ENCODE data around the gene CCDC200.
"Not testable (repeated sequence)": the region's sequence is repeated elsewhere in the genome, so short reads cannot be mapped to it uniquely, and the experiment has no call there.

Gene CCDC200

DNA sequence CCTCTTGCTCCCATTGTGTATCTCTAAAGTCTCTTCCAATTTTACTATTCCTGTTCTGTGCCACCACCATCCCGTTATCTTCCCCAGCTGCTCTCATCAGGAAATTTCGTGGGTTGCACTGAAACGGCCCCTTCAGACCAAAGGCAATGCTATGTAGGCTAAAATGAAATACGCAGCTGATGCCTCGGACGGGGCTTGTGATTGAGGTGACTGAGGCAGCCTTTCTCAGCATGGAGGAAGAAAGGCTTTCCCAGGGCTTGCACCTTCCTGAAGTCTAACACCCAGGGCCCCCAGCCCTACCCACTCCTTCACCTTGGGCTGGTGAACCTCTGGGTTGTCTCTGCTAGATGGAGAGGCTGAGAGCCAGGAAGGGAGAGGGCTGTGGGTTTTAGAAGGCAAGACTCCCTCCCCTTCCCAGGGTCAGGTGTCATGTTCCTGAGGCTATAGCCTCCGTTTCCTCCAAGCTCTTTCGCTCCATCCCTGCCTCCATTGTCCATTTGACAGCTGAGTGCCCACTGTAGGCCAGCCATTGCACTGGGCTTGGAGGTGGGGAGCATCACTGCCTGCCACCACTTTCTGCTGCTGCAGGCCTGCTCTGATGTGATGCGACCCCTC is 7.8 kb downstream of the CCDC200 start:
- Mint-ChIP-seq H3K9me3 (ENCODE audit: low read depth) (no peaks in the 10 kb centered on the region), H3K27me3 (no peaks in the 10 kb centered on the region), H3K4me1 (ENCODE audit: low read depth) (peaks cover 31% of the 10 kb centered on the region), H3K4me3 (no peak overlapping the region), H3K36me3 (peaks cover 7% of the 10 kb centered on the region), H3K27ac (no peak overlapping the region)

DNA sequence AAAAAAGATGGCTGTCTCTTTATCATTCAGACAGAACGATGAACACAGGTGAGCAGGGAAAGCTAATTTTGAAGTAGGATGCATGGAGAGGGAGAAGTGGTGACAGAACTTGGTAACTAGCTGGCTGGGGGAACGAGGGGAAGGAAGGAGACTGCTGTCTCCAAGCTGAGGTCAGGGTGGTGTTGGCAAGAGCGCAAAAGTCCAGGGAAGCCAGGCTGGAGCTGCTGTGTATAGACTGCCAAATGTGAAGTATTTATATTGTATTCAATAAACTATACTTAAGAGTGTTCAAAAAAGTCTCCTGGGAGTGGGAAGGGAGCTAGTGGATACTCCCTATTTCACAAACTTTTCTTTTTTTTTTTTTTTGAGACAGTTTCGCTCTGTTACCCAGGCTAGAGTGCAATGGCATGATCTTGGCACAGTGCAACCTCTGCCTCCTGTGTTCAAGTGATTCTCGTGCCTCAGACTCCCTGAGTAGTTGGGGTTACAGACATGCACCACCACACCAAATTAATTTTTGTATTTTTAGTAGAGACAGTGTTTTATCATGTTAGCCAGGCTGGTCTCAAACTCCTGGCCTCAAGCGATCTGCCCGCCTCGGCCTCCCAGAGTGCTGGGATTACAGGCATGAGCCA is 8.6 kb downstream of the CCDC200 start:
- Mint-ChIP-seq H3K36me3 (peaks cover 7% of the 10 kb centered on the region), H3K4me3 (no peak overlapping the region), H3K4me1 (ENCODE audit: low read depth) (peaks cover 32% of the 10 kb centered on the region), H3K9me3 (ENCODE audit: low read depth) (no peaks in the 10 kb centered on the region), H3K27ac (peak overlapping the region; percentile 64), H3K27me3 (no peaks in the 10 kb centered on the region)

DNA sequence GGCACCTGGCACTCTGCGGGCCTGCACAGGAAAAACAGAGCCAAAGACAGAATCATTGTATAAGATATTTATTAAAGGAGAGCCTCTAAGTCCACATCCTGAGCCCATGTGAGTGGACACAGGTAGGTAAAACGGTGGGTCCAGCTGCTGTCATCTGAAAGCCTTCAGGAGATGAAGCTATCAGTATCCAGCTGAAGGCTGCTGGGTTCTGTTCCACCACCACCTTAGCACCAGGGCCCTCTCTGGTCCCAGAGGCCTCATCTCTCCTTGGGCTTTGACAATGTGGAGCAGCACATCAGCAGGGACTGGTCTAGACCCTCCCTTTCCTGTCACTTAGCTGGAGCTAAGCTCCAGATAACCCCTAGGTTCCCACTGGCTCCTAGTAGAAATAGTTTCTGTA is 9.4 kb downstream of the CCDC200 start:
- H3K9me3 Mint-ChIP-seq (ENCODE audit: low read depth), result no peaks in the 10 kb centered on the region
- H3K27me3 Mint-ChIP-seq, result no peaks in the 10 kb centered on the region
- peaks cover 33% of the 10 kb centered on the region for H3K4me1 Mint-ChIP-seq (ENCODE audit: low read depth)
- H3K4me3 Mint-ChIP-seq, result no peak overlapping the region
- peaks cover 5% of the 10 kb centered on the region for H3K36me3 Mint-ChIP-seq
- H3K27ac Mint-ChIP-seq, result peak overlapping the region; percentile 50

DNA sequence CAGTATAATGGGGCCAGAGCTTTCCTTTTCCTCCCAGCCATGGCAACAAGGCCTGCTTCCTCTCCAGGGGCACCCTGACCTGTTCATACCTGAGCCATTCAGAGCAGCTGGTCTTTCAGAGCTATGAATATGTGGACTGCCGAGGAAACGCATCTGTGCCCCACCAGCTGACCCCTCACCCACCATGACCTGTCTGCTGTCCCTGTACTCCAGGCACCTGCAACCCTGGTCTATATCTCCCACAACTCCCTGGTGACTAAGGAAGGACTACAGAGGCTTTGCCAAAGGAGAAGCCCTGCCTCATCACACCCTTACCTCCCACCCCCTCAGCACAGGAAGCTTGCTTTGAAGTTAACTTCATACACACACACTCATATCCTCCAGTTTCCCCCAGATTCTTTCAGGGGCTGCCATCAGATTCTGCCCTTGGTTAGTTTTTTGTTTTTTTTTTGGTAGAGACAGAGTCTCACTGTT is 10.8 kb downstream of the CCDC200 start:
- H3K4me3 Mint-ChIP-seq, result peak overlapping the region; percentile 79
- no peaks in the 10 kb centered on the region for H3K9me3 Mint-ChIP-seq (ENCODE audit: low read depth)
- peaks cover 2% of the 10 kb centered on the region for H3K36me3 Mint-ChIP-seq
- peaks cover 47% of the 10 kb centered on the region for H3K4me1 Mint-ChIP-seq (ENCODE audit: low read depth)
- no peaks in the 10 kb centered on the region for H3K27me3 Mint-ChIP-seq
- H3K27ac Mint-ChIP-seq, result peak overlapping the region; percentile 83

DNA sequence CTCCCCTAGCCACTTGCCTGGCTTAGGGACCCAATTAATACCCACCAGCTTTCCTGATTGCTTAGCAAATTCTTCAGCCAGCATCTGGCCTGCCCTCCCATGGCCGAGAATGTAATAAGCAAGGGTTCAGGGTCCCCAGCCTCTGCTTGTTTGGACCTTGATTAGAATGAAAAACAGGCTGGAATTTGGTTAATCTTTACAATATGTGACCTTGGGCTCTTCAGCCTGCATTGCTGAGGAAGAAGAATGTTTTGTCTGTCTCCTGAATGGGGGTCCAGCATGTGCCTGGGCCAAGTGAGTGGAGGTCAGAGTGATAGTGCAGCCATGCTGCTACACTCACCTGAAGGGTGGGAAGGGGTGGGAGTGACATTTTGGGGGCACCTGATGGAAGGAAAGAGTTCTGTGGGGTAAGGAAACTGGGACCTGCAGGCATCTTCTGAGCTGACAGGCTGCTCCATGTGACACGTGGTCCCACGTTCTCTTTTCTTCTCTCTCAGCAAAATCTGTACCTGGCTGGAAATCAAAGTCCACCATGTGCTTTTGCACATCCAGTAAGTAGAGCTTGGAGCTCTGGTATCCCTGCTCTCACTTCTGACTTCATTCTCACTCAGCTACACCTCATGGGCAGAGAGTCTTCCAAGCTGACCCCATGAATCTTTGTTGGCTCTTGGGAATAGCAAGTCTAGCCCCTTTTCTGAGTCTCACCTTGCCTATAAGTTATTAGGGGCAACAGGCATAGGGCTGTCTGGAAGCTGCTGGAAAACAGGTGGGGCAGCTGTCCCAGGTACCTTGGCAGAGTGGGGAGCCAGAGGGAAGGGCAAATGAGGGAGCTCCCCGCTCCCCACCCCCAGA is 11.4 kb downstream of the CCDC200 start:
- peak overlapping the region; percentile 83 for H3K27ac Mint-ChIP-seq
- no peaks in the 10 kb centered on the region for H3K27me3 Mint-ChIP-seq
- peaks cover 53% of the 10 kb centered on the region for H3K4me1 Mint-ChIP-seq (ENCODE audit: low read depth)
- H3K36me3 Mint-ChIP-seq, result peaks cover 2% of the 10 kb centered on the region
- H3K9me3 Mint-ChIP-seq (ENCODE audit: low read depth), result no peaks in the 10 kb centered on the region
- H3K4me3 Mint-ChIP-seq, result no peak overlapping the region

DNA sequence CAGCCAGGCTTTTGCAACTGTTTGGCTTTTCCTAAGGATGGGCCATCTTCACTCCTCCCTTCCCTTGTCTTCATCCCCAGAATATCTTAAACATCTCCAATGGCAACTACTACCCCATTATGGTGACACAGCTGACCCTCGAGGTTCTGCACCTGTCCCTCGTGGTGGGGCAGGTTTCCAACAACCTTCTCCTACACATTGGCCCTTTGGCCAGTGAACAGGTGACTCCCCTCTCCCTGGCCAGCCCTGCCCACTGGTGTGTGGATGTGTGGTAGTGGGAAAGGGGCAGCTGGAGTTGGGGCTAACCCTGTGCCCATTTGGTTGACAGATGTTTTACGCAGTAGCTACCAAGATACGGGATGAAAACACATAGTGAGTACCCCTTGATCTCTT is 12.1 kb downstream of the CCDC200 start:
- H3K27ac Mint-ChIP-seq, result no peak overlapping the region
- no peaks in the 10 kb centered on the region for H3K27me3 Mint-ChIP-seq
- peaks cover 54% of the 10 kb centered on the region for H3K4me1 Mint-ChIP-seq (ENCODE audit: low read depth)
- H3K9me3 Mint-ChIP-seq (ENCODE audit: low read depth), result no peaks in the 10 kb centered on the region
- H3K4me3 Mint-ChIP-seq, result no peak overlapping the region
- peaks cover 2% of the 10 kb centered on the region for H3K36me3 Mint-ChIP-seq

DNA sequence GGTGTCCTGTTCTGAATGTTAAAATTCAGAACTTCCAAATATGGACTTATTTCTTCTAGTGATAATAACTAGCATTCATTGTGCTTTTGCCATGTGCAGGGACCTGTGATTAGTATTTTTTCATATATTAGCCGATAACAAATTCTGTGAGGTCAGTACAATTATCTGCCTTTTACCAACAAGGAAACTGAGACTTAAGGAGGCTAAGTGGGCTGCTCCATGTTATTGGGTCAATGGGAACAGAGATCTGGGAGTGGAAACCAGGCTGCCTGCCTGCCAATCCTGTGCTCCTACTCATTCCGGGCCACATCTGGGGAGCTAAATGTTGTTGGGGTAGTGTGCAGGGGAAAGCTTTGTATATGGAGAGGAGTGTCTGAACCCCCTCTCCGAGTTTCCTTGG is 13.1 kb downstream of the CCDC200 start:
- no peak overlapping the region for H3K27ac Mint-ChIP-seq
- H3K27me3 Mint-ChIP-seq, result no peaks in the 10 kb centered on the region
- no peaks in the 10 kb centered on the region for H3K9me3 Mint-ChIP-seq (ENCODE audit: low read depth)
- peaks cover 4% of the 10 kb centered on the region for H3K36me3 Mint-ChIP-seq
- H3K4me3 Mint-ChIP-seq, result no peak overlapping the region
- peaks cover 63% of the 10 kb centered on the region for H3K4me1 Mint-ChIP-seq (ENCODE audit: low read depth)

DNA sequence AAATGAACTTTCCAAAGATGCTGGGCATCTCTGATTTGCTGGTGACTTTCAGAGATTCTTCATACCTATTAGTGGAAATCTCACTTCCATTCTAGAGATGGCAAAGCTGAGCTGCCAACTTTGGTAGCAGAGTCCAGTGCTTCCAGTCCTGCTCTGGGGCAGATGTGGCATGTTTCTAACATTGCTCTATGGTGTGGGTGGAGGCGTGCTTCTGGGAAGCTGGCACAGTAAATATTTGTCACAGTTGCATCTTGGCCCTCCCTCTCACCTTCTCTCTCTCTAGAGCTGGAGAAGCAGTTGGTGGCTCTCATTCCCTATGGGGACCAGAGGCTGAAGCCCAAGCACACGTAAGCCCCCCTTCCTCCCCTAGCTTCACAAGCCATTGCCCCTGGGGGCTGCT is 14.9 kb downstream of the CCDC200 start:
- H3K27me3 Mint-ChIP-seq, result no peaks in the 10 kb centered on the region
- peak overlapping the region; percentile 16 for H3K27ac Mint-ChIP-seq
- H3K36me3 Mint-ChIP-seq, result peaks cover 2% of the 10 kb centered on the region
- peak overlapping the region; percentile 96 for H3K4me3 Mint-ChIP-seq
- H3K4me1 Mint-ChIP-seq (ENCODE audit: low read depth), result peaks cover 57% of the 10 kb centered on the region
- H3K9me3 Mint-ChIP-seq (ENCODE audit: low read depth), result no peaks in the 10 kb centered on the region

DNA sequence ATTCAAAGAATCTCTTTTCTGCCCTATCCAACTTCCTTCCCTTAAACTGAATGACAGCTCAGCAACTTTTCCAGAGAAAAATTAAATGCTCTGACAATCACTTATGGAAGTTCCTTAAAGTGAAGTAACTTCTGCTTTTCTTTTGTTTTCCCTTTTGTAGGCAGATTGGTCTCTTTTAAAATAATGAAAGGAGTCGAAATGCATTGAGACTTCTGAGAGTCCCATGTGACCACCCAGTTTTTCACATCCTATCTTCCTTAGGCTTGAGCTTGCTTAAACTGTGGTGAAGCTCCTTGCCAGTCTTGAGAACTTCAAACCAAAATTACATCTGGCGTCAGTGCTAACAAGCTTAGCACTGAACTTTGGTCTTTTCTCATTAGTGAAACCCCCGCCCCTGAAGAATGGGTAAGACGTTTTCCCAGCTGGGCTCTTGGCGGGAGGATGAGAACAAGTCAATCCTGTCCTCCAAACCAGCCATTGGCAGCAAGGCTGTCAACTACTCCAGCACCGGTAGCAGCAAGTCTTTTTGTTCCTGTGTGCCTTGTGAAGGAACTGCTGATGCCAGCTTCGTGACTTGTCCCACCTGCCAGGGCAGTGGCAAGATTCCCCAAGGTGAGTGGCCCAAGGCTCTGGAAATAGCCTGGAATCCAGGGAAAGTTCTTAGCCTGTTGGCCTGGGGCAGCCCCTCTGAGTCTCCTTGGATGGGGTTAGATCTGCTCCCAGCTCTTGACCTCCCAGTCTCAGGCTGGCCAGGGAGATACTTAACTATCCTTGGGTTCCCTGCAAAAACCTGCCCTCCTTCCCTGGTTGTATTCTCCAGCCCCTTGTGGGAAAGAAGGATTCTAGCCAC is 15.6 kb downstream of the CCDC200 start:
- peaks cover 50% of the 10 kb centered on the region for H3K4me1 Mint-ChIP-seq (ENCODE audit: low read depth)
- H3K27me3 Mint-ChIP-seq, result no peaks in the 10 kb centered on the region
- H3K4me3 Mint-ChIP-seq, result peak overlapping the region; percentile 96
- no peaks in the 10 kb centered on the region for H3K9me3 Mint-ChIP-seq (ENCODE audit: low read depth)
- H3K36me3 Mint-ChIP-seq, result peaks cover 2% of the 10 kb centered on the region
- peak overlapping the region; percentile 96 for H3K27ac Mint-ChIP-seq

DNA sequence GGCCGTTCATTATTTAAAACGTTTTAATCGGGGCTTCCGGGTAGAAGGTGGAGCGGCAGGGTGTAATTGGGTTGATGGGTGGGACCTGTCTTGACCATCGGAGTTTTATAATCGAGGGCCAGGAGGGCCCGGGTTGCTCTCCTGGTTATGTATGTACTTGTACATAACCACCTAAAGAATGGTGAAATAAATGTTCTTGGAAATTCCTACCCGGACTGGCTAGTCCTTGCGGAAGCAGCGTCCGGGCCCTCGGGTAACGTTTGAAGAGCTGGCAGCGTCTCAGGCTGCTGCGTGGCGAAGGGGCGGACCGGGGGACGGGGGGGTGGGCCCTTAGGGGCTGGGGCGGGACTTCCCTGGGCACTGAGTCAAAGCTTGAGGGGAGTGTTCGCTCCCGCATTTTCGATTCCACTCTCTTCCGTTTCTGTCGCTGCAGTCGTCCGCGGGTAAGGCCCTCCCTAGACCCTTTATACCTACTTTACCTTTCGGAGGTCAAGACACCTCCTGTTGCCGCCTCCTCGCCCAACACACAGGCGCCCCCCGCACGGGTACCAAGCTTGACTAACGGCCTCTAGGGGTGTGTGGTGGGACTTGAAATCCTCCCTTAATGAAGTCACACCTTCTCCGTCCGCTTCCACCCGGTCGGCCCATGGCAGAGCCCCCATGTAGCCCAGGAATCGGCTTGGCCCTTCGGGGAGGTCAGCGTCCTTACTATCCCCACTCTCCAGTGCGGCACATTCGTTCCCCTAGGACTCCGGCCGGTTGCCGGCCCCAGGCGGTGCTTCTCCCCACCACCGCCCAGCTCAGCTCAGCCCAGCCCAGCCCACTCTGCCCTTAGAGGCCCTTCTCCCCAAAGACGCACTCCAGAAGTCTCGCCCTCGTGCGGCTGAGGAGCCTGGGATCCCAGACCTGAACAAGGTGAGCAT is 16.7 kb downstream of the CCDC200 start, which contains the start of gene TMEM106A:
Gene TMEM106A (plus strand): TSS at position 396 of the 923 bp plus-strand sequence. CDS start 1,167 bp downstream, outside the sequence.
- Mint-ChIP-seq H3K36me3 (peaks cover 2% of the 10 kb centered on the region), H3K4me1 (ENCODE audit: low read depth) (peaks cover 39% of the 10 kb centered on the region), H3K27me3 (no peaks in the 10 kb centered on the region), H3K9me3 (ENCODE audit: low read depth) (no peaks in the 10 kb centered on the region), H3K27ac (peak within 1 kb of the TSS; percentile 96), H3K4me3 (peak within 1 kb of the TSS; percentile 96)

DNA sequence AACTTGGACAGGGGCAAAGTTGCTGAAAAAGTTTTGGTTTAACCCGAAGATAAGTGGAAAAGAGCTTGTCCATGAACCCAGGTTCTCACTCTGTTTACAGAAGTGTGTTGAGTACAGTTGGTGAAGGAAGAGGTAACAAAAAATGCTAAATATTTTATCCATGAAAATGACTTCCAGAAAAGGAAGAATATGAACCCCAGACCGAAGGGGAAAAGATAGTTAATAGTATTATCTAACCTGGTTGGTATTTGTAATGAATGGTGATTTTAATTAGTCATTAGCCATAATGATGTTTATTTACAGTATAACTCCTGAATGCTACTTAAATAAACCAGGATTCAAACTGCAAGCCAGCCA is 17.3 kb downstream of the CCDC200 start:
- peak overlapping the region; percentile 96 for H3K27ac Mint-ChIP-seq
- H3K9me3 Mint-ChIP-seq (ENCODE audit: low read depth), result no peaks in the 10 kb centered on the region
- peak overlapping the region; percentile 96 for H3K4me3 Mint-ChIP-seq
- H3K4me1 Mint-ChIP-seq (ENCODE audit: low read depth), result peaks cover 36% of the 10 kb centered on the region
- H3K36me3 Mint-ChIP-seq, result peaks cover 3% of the 10 kb centered on the region
- no peaks in the 10 kb centered on the region for H3K27me3 Mint-ChIP-seq

DNA sequence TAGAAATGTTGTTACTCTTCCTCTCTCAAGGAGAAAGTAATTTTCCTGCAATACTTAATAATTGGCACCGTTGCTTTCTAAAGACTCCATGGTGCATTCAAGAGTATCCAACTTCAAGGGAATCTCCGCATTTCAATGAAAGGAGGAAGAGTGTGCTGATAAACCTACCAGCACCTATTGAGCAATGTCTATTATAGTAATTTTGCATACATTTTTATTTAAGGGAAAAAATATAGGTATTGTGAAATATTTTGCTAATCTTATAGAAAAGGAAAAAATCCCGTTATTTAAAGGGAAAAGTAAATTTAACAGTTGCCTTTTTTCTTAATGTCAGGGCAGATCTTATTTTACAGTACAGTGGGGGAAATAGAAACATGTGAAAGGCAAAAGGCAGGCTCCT is 17.8 kb downstream of the CCDC200 start:
- H3K4me1 Mint-ChIP-seq (ENCODE audit: low read depth), result peaks cover 33% of the 10 kb centered on the region
- peak overlapping the region; percentile 96 for H3K27ac Mint-ChIP-seq
- no peaks in the 10 kb centered on the region for H3K9me3 Mint-ChIP-seq (ENCODE audit: low read depth)
- H3K27me3 Mint-ChIP-seq, result no peaks in the 10 kb centered on the region
- H3K36me3 Mint-ChIP-seq, result peaks cover 4% of the 10 kb centered on the region
- peak overlapping the region; percentile 96 for H3K4me3 Mint-ChIP-seq

DNA sequence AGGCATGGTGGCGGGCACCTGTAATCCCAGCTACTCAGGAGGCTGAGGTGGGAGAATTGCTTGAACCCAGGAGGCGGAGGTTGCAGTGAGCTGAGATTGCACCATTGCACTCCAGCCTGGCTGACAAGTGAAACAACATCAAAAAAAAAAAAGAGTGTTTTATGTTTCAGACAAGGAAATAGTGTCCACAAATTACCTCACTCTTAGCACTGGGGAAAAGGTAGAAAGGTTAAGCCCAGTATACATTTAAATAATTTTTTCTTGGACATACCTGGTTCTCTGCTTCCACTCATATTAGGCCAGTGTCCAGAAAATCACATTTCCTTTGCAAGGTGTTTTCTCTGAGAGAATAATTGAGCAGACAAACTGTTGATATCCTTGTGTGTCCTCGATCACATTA is 25.4 kb downstream of the CCDC200 start:
- H3K27ac Mint-ChIP-seq; H3K9me3 Mint-ChIP-seq (ENCODE audit: low read depth); H3K4me3 Mint-ChIP-seq; H3K36me3 Mint-ChIP-seq; H3K4me1 Mint-ChIP-seq (ENCODE audit: low read depth); H3K27me3 Mint-ChIP-seq: not testable (repeated sequence)

DNA sequence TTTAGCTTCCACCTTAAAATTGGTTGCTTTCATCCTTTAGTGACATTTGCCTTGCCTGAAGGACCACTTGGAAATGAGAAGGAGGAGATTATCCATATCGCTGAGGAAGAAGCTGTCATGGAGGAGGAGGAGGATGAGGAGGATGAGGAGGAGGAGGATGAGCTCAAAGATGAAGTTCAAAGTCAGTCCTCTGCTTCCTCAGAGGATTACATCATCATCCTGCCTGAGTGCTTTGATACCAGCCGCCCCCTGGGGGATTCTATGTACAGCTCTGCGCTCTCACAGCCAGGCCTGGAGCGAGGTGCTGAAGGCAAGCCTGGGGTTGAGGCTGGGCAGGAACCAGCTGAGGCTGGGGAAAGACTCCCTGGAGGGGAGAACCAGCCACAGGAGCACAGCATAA is 28.3 kb downstream of the CCDC200 start:
- H3K36me3 Mint-ChIP-seq, result peaks cover 11% of the 10 kb centered on the region
- H3K27ac Mint-ChIP-seq, result peak overlapping the region; percentile 54
- H3K4me1 Mint-ChIP-seq (ENCODE audit: low read depth), result peaks cover 6% of the 10 kb centered on the region

More for the DNA sequence above, 28.3 kb downstream of the CCDC200 start:
- H3K4me3 Mint-ChIP-seq, result no peak overlapping the region
- no peaks in the 10 kb centered on the region for H3K27me3 Mint-ChIP-seq
- H3K9me3 Mint-ChIP-seq (ENCODE audit: low read depth), result no peaks in the 10 kb centered on the region
